A549 (cell line): ENCODE measurements around the gene GFAP. TPM values are rescaled to one million over a fixed set of nuclear protein-coding genes. Genes with fewer than 3 reads are reported as not detected.
A peak's percentile ranks its signal among the peaks of the same experiment; 100 is the strongest.

Experiments
- ATAC-seq, 2 experiments: fragments of 200-7000 bp in 1 of 2; fragments of >200 bp in 1 of 2; cut with Nextera tagmentation in 1 of 2; cut with Tn5 transposase in 1 of 2; 3 replicates each; pipeline versions ENCODE4 v1.8.0 to v1.9.1; 2018 to 2020; ENCODE audit warnings: mild to moderate bottlenecking in 1 of 2, moderate library complexity in 1 of 2
- CTCF ChIA-PET: fragments of 300-600 bp; sonication (Branson Sonifier 250); formaldehyde crosslinking; extraction: SDS; loops from one replicate; lab custom pipeline; 2021; ENCODE audit warnings: antibody characterized with exemption, inconsistent platforms; lab: Yijun Ruan, JAX
- POLR2A ChIA-PET: fragments of 350-600 bp; formaldehyde crosslinking; extraction: SDS; loops from one replicate; lab custom pipeline; 2021; ENCODE audit warnings: antibody characterized with exemption, inconsistent platforms; lab: Yijun Ruan, JAX
- DNase-seq, 2 experiments: peaks; one replicate each; pipeline versions ENCODE4 v3.0.0 to v3.0.0-alpha.2; 2011 to 2016; ENCODE audit warnings: low read depth in 1 of 2, low spot score in 1 of 2
- FAIRE-seq: peaks from 2 replicates; lab custom pipeline; 2011; peaks lifted over from hg19 to GRCh38; lab: Jason Lieb, UNC
- H3K27ac ChIP-seq, 2 experiments: fragments of >200 bp; sonication (Bioruptor Twin); formaldehyde crosslinking; 3 replicates each; pipeline ENCODE4 v1.5.1; 2016 to 2017
- H3K4me1 ChIP-seq: fragments of >200 bp; sonication (Bioruptor Twin); formaldehyde crosslinking; 3 replicates; pipeline ENCODE4 v1.6.1; 2016
- H3K4me2 ChIP-seq: fragments of >200 bp; sonication (Bioruptor Twin); formaldehyde crosslinking; 3 replicates; pipeline ENCODE4 v1.6.1; 2016
- H3K4me3 ChIP-seq: fragments of >200 bp; sonication (Bioruptor Twin); formaldehyde crosslinking; 3 replicates; pipeline ENCODE4 v1.5.1; 2016
- H3K9me3 ChIP-seq: fragments of >200 bp; sonication (Bioruptor Twin); formaldehyde crosslinking; 3 replicates; pipeline ENCODE4 v1.6.1; 2016
- CBX2 ChIP-seq: fragments of 200-600 bp; sonication (generic); IDR thresholded peaks from 2 replicates; pipeline ENCODE4 v1.6.1; 2016; ENCODE audit warnings: low read depth, mild to moderate bottlenecking, borderline replicate concordance
- EP300 ChIP-seq, 2 experiments: fragments of >200 bp; sonication (Bioruptor Twin); formaldehyde crosslinking; IDR thresholded peaks; 2 replicates in 1 of 2; 3 replicates in 1 of 2; pipeline ENCODE4 v1.6.1; 2016 to 2017
- FOSB ChIP-seq: fragments of 250-450 bp; sonication (Bioruptor Pico); IDR thresholded peaks from 2 replicates; pipeline ENCODE4 v1.5.0; 2020; ENCODE audit warnings: mild to moderate bottlenecking, moderate library complexity
- GATA3 ChIP-seq: IDR thresholded peaks from 2 replicates; pipeline ENCODE4 v1.6.1; 2012; ENCODE audit warnings: borderline replicate concordance
- HDAC2 ChIP-seq: fragments of 200-600 bp; sonication (generic); IDR thresholded peaks from 2 replicates; pipeline ENCODE4 v1.6.1; 2016
- HEYL ChIP-seq: fragments of 250-450 bp; sonication (Bioruptor Pico); IDR thresholded peaks from 2 replicates; pipeline ENCODE4 v1.8.0; 2021; ENCODE audit warnings: mild to moderate bottlenecking, moderate library complexity
- HOXB5 ChIP-seq: fragments of 250-450 bp; sonication (Bioruptor Pico); IDR thresholded peaks from 2 replicates; pipeline ENCODE4 v1.5.0; 2020; ENCODE audit warnings: mild to moderate bottlenecking, moderate library complexity
- KDM1A ChIP-seq: fragments of 200-600 bp; sonication (generic); IDR thresholded peaks from 2 replicates; pipeline ENCODE4 v1.6.1; 2016; ENCODE audit warnings: low read depth, mild to moderate bottlenecking
- MAZ ChIP-seq: fragments of 150-350 bp; IDR thresholded peaks from 2 replicates; pipeline ENCODE4 v1.6.1; 2014; ENCODE audit warnings: antibody characterized with exemption, low read depth, low read length, borderline replicate concordance
- NPAS2 ChIP-seq: fragments of 250-450 bp; sonication (Bioruptor Pico); IDR thresholded peaks from 2 replicates; pipeline ENCODE4 v1.8.0; 2022; ENCODE audit warnings: mild to moderate bottlenecking, moderate library complexity, borderline replicate concordance
- PHF8 ChIP-seq: fragments of 200-600 bp; sonication (generic); IDR thresholded peaks from 2 replicates; pipeline ENCODE4 v1.6.1; 2016; ENCODE audit warnings: low read depth, mild to moderate bottlenecking, antibody characterized with exemption, moderate library complexity, borderline replicate concordance
- RCOR1 ChIP-seq: fragments of 150-350 bp; IDR thresholded peaks from 2 replicates; pipeline ENCODE4 v1.6.1; 2014; ENCODE audit warnings: antibody characterized with exemption, low read length, low read depth
- RFX5 ChIP-seq: fragments of 450-650 bp; IDR thresholded peaks from 2 replicates; pipeline ENCODE4 v1.7.1; 2014; ENCODE audit warnings: antibody characterized with exemption, mild to moderate bottlenecking, moderate library complexity
- RNF2 ChIP-seq: fragments of 200-600 bp; sonication (generic); IDR thresholded peaks from 2 replicates; pipeline ENCODE4 v1.6.1; 2016; ENCODE audit warnings: low read depth, mild to moderate bottlenecking, antibody characterized with exemption, moderate library complexity, borderline replicate concordance
- SREBF2 ChIP-seq: fragments of 450-650 bp; IDR thresholded peaks from 2 replicates; pipeline ENCODE4 v1.6.1; 2014; ENCODE audit warnings: mild to moderate bottlenecking, moderate library complexity
- WGBS: methylation state at CpG from one replicate; pipeline ENCODE4 v1.1.6; 2017; ENCODE audit errors: missing lambda C conversion rate; 5-methylcytosine and 5-hydroxymethylcytosine counted together
- polyA plus RNA-seq, 4 experiments: library from polyadenylated mRNA; depleted of rRNA in 3 of 4; stranded (reverse); fragments of >200 nt; fragmentation: RNase III in 1 of 4; extraction: RNeasy Plus Mini Kit Qiagen cat#74134 plus additional on column Dnase treatment in 1 of 4; gene quantifications; 2 replicates in 3 of 4; 3 replicates in 1 of 4; pipeline ENCODE4 v1.2.3, GENCODE V29; 2011 to 2017
- TF ChIP-seq, protein P1 (sequence below): fragments of >200 bp; sonication (Bioruptor Twin); formaldehyde crosslinking; IDR thresholded peaks from 2 replicates; pipeline ENCODE4 v1.6.1; 2016
- TF ChIP-seq, protein P2 (sequence below): fragments of >200 bp; sonication (Bioruptor Twin); formaldehyde crosslinking; IDR thresholded peaks from 3 replicates; pipeline ENCODE4 v1.6.1; 2016
- TF ChIP-seq, protein P3 (sequence below): fragments of 250-450 bp; sonication (Bioruptor Pico); IDR thresholded peaks from 2 replicates; pipeline ENCODE4 v1.5.0; 2021; ENCODE audit warnings: mild to moderate bottlenecking, moderate library complexity, borderline replicate concordance
- TF ChIP-seq, protein P4 (sequence below): fragments of 200-600 bp; sonication (generic); IDR thresholded peaks from 2 replicates; pipeline ENCODE4 v1.6.1; 2016; ENCODE audit warnings: antibody characterized with exemption, mild to moderate bottlenecking, moderate library complexity

The GFAP gene
- polyA plus RNA-seq, 2 of the 4 experiments (the other 2 are of a cell fraction) = 1.5 to 1.8 TPM

DNA sequence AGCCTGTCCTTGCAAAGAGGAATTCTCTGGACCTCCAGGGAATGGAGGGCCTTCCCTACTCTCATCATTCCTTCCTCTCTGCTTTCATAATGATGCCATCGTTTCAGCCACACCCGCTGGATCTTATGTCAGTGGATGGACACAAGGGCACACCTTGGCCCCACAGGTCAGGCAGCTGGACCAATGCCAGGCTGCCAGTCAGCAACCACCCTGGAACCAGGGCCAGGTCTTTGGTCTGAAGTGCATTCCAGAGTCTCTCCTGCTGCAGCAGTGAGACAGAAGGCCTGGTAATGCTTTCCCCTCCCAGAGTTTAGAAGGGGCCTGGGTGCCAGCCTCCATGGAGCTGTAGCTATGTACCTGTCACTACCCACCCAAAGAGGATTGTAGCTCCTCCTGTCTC, 45.4 kb upstream of the GFAP start (continued):
- TF ChIP-seq RFX5 = no peak
- TF ChIP-seq, all 56 proteins: peak for 0

DNA sequence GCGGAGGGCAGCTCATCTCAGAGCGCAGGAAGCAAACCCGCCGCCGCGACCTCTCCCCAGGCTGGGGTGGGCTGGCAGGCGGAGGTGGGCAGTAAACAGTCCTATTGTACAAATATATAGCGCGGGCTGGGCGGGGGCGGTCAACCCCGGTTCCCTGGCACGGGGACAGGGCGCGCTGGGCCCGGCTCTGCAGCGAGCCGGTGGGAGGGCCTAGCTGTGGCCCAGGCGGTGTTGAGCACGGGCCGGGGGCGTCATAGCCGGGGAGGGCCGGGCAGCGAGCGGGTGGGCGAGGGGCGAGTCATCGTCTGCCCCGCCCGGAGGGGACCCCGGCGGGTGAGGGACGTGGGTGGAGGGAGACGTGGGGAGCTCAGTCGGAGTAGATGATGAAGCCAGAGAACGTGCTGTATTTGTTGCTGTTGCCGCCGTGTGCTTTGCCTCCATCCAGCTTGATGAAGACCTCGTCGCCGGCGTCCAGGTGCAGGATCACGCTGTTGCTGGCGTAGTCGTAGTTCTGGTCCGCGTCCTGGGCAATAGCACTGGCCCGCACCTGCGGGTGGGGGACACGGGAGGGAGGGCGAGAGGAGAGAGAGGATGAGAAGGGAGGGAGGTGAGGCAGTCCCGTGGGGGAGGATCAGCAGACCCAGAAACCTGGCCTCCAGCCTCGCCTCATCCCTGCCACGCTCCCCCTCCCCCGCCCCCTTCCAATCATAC, 44.7 kb upstream of the GFAP start:
- no peak overlapping the region for H3K4me3 ChIP-seq

DNA sequence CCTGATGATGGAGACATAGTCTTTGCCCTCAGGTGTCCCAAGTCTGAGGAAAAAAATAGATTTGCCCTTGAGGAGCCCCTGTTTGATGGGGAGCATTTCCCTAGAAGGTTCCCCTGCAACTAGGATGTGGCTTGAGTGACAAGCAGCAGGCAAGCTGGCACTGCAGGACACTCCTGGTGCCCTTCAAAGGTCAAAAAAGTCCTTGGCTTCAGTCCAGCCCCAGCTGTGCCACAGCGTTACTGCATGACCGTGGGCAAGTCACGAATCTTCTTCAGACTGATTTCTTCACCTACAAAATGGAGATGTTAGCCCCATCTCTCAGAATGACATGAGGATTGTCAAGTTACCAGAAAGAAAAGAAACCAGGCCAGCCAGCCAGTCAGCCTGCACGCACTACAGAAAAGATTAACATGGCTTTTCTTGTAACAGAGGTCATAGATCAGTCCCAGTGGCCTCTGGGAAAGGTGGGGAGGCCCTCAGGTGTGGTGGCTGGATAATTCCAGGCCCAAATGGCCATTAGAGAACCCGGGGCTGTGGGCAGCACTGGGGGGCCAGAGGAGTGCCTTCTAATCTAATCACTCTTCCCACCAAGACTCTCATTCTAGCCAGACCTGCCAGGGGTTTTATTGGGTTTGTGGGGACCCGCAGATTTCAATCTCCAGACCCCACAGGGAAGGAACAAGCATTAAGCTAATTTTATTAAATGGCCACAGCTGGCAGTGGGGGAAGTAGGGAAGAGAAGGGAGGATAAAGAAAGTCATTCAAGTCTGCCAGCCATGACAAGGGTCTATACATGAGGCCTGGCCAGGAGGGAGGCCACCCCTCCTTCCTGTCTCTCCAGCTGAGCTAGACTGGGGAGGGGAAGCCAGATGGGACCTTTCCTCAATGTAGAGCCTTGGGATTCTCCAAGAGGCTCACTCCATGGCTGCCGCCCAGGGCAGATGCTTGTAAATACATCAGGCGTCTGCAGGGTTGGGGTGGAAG, 42.0 kb upstream of the GFAP start:
- ChIA-PET CTCF (interaction anchor here (0.6 to 38.8 kb wide), 8 partner anchors 8 to 178 kb away, joined by 3 to 752 read pairs (median 4); partner anchors contain the start of genes ACBD4 and GFAP), POLR2A (no interaction called here)
- DNase-seq (no peak), ATAC-seq (no peak), FAIRE-seq (no peak)
- H3K4me2 ChIP-seq = no peak overlapping the region
- no peak overlapping the region for H3K4me3 ChIP-seq
- H3K4me1 ChIP-seq = peaks cover 17% of the 10 kb centered on the region
- TF ChIP-seq HEYL (CRISPR knock-in tag) = no peak
- no peak for TF ChIP-seq PHF8
- TF ChIP-seq GATA3 = no peak
- H3K27ac ChIP-seq = 0 out of 6 replicates have a peak overlapping the region, but pooled peaks of 1 of the 2 experiments have one; percentile 1
- H3K9me3 ChIP-seq = no peaks in the 10 kb centered on the region
- 76% methylated on average over 8 of the region's 8 CpGs for WGBS

More for the DNA sequence above, 44.7 kb upstream of the GFAP start:
- Histone ChIP-seq H3K9me3 (no peaks in the 10 kb centered on the region), H3K4me2 (0 out of 3 replicates have a peak overlapping the region, but pooled peaks have one; percentile 17), H3K27ac (peak overlapping the region in 1 of 2 experiments; percentile 37; a peak in 3 of 6 replicates), H3K4me1 (peaks cover 18% of the 10 kb centered on the region)
- FAIRE-seq (no peak), ATAC-seq (no peak), DNase-seq (no peak)
- WGBS = 94% methylated on average over 53 of the region's 56 CpGs
- CTCF ChIA-PET = interaction anchor here (0.9 to 38.8 kb wide), 5 partner anchors 9 to 61 kb away, joined by 3 to 752 read pairs (median 4); partner anchors contain the start of gene GFAP
- POLR2A ChIA-PET = interaction anchor here (0.5 kb wide), 1 partner anchor 8 kb away, joined by 3 read pairs; the partner anchor contains the start of gene C1QL1
- no peak for TF ChIP-seq RNF2

DNA sequence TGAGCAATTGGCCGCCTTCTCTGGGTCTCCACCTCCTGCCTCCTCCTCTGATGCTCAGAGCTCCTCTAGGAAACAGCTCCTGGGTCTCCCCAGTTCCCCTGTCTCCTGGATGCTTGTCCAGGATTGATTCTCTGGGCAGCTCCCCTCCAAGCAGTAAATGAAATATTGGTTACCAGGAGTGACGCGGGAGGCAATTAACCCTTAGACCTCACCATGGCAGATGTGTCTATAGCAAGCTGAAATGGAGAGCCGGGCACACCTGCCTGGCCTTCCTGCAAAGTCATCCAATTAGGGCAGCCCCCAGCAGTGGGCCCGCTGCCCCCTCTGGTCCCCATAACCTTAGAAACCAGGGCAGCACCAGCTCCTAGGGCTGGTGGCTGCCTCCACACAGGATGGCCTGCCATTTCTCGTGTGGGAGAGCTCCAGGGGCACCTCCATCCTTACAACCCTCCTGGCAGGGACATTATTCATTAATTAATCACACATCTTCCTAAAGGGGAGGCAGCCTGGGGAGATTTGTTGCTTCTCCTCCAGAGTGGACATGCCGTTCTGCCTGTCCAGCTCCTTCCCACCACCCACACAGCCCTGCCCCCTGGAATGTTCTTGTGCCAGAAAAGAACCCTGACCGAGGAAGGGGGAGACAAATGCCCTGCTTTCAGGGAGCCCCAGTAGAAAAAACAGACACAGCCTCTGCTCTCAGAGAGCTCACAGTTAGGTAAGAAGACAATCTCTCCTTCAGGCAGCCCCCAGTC, 40.5 kb upstream of the GFAP start:
- FAIRE-seq (no peak), DNase-seq (no peak), ATAC-seq (no peak)
- 80% methylated on average over 8 of the region's 8 CpGs for WGBS
- CTCF ChIA-PET = interaction anchor here (0.6 to 38.8 kb wide), 15 partner anchors 9 to 243 kb away, joined by 3 to 752 read pairs (median 4); partner anchors contain the start of genes C1QL1, GFAP and KIF18B
- Histone ChIP-seq H3K4me2 (no peak overlapping the region), H3K27ac (no peak overlapping the region; a peak in 1 of 6 replicates), H3K9me3 (no peaks in the 10 kb centered on the region), H3K4me1 (peaks cover 9% of the 10 kb centered on the region), H3K4me3 (no peak overlapping the region)
- POLR2A ChIA-PET = no interaction called here
- TF ChIP-seq CBX2 (no peak), EP300 (IDR thresholded peaks at IDR 0.05) (no peak), KDM1A (no peak), SREBF2 (no peak), NPAS2 (CRISPR knock-in tag) (no peak), HDAC2 (no peak), HOXB5 (CRISPR knock-in tag) (no peak), RCOR1 (no peak), MAZ (no peak), FOSB (CRISPR knock-in tag) (no peak)
- TF ChIP-seq, protein P1, sequence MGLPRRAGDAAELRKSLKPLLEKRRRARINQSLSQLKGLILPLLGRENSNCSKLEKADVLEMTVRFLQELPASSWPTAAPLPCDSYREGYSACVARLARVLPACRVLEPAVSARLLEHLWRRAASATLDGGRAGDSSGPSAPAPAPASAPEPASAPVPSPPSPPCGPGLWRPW = no peak
- TF ChIP-seq, protein P2, sequence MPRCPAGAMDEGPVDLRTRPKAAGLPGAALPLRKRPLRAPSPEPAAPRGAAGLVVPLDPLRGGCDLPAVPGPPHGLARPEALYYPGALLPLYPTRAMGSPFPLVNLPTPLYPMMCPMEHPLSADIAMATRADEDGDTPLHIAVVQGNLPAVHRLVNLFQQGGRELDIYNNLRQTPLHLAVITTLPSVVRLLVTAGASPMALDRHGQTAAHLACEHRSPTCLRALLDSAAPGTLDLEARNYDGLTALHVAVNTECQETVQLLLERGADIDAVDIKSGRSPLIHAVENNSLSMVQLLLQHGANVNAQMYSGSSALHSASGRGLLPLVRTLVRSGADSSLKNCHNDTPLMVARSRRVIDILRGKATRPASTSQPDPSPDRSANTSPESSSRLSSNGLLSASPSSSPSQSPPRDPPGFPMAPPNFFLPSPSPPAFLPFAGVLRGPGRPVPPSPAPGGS = no peak
- TF ChIP-seq, protein P3, sequence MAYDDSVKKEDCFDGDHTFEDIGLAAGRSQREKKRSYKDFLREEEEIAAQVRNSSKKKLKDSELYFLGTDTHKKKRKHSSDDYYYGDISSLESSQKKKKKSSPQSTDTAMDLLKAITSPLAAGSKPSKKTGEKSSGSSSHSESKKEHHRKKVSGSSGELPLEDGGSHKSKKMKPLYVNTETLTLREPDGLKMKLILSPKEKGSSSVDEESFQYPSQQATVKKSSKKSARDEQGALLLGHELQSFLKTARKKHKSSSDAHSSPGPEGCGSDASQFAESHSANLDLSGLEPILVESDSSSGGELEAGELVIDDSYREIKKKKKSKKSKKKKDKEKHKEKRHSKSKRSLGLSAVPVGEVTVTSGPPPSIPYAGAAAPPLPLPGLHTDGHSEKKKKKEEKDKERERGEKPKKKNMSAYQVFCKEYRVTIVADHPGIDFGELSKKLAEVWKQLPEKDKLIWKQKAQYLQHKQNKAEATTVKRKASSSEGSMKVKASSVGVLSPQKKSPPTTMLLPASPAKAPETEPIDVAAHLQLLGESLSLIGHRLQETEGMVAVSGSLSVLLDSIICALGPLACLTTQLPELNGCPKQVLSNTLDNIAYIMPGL (CRISPR knock-in tag) = no peak
- TF ChIP-seq, protein P4, sequence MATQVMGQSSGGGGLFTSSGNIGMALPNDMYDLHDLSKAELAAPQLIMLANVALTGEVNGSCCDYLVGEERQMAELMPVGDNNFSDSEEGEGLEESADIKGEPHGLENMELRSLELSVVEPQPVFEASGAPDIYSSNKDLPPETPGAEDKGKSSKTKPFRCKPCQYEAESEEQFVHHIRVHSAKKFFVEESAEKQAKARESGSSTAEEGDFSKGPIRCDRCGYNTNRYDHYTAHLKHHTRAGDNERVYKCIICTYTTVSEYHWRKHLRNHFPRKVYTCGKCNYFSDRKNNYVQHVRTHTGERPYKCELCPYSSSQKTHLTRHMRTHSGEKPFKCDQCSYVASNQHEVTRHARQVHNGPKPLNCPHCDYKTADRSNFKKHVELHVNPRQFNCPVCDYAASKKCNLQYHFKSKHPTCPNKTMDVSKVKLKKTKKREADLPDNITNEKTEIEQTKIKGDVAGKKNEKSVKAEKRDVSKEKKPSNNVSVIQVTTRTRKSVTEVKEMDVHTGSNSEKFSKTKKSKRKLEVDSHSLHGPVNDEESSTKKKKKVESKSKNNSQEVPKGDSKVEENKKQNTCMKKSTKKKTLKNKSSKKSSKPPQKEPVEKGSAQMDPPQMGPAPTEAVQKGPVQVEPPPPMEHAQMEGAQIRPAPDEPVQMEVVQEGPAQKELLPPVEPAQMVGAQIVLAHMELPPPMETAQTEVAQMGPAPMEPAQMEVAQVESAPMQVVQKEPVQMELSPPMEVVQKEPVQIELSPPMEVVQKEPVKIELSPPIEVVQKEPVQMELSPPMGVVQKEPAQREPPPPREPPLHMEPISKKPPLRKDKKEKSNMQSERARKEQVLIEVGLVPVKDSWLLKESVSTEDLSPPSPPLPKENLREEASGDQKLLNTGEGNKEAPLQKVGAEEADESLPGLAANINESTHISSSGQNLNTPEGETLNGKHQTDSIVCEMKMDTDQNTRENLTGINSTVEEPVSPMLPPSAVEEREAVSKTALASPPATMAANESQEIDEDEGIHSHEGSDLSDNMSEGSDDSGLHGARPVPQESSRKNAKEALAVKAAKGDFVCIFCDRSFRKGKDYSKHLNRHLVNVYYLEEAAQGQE = no peak
